Measurements from ENCODE around the gene REV1.

Gene REV1

DNA sequence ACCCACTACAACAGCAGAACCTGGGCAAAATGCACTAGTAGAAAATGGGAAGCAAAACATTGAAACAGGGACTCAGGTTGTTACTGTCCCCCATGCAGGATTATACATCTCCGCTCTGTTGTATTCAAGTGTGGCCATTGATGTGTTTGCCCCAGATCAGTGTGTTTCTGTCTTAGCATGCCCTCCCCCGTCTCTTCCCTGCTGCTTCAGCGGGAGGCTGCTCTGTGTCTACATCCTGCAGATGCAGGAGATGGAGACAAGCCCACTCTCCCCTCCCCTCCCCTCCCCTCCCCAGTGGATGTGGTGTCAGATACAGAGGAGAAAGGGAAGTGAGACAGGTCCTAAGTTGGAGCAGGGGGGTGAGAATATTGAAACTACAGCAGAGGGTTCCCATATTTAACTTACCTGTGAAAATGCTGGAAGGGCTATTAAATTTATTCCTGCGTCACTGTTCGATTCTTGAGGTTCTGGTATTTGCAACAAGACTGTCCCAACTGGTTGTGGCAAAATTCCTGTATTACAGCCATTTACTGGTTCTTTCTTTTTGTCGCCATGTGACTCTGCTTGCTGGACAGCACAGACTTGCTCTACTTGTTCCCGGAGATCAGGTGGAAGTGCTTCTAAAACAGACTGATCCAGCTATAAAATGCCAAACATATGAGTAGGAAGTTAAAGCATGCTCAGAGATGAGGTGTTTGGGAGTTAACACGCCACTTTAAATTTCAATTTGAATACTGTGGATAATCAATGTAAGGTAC is 85.6 kb downstream of the REV1 start:
- Histone ChIP-seq H3K4me2 (ENCODE audit: low read depth, low read length) (no peak overlapping the region), H3K4me1 (ENCODE audit: low read length) (no peaks in the 10 kb centered on the region), H3K9ac (ENCODE audit: low read length) (no peak overlapping the region), H3K36me3 (replicated peaks; ENCODE audit: insufficient read depth, low read length) (peaks cover 13% of the 10 kb centered on the region; the same call in 1 of the 2 replicates), H3K4me3 (ENCODE audit: low read length) (no peak overlapping the region), H3K27ac (ENCODE audit: low read length) (no peak overlapping the region), H3K9me2 (replicated peaks; ENCODE audit: insufficient read depth, low read length) (no peaks in the 10 kb centered on the region), H3K9me3 (replicated peaks; ENCODE audit: insufficient read depth, low read length) (no peaks in the 10 kb centered on the region), H4K20me1 (ENCODE audit: insufficient read depth, low read length) (no peaks in the 10 kb centered on the region), H2AFZ (ENCODE audit: low read length) (no peak overlapping the region), H3F3A (ENCODE audit: insufficient read depth, low read length) (no peaks in the 10 kb centered on the region), H3K79me2 (ENCODE audit: low read length) (no peaks in the 10 kb centered on the region), H3K27me3 (replicated peaks; ENCODE audit: insufficient read depth, low read length) (no peaks in the 10 kb centered on the region)
- TF ChIP-seq, protein P1, sequence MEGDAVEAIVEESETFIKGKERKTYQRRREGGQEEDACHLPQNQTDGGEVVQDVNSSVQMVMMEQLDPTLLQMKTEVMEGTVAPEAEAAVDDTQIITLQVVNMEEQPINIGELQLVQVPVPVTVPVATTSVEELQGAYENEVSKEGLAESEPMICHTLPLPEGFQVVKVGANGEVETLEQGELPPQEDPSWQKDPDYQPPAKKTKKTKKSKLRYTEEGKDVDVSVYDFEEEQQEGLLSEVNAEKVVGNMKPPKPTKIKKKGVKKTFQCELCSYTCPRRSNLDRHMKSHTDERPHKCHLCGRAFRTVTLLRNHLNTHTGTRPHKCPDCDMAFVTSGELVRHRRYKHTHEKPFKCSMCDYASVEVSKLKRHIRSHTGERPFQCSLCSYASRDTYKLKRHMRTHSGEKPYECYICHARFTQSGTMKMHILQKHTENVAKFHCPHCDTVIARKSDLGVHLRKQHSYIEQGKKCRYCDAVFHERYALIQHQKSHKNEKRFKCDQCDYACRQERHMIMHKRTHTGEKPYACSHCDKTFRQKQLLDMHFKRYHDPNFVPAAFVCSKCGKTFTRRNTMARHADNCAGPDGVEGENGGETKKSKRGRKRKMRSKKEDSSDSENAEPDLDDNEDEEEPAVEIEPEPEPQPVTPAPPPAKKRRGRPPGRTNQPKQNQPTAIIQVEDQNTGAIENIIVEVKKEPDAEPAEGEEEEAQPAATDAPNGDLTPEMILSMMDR (IDR thresholded peaks at IDR 0.05; ENCODE audit: low read length): no peak
- DNase-seq: no peak

GRCh38 chr2:99403524-99403923 is 86.3 kb downstream of the REV1 start:
- no peak overlapping the region for H3K27ac ChIP-seq (ENCODE audit: low read length)
- H3K9me2 ChIP-seq (replicated peaks; ENCODE audit: insufficient read depth, low read length): no peaks in the 10 kb centered on the region
- no peaks in the 10 kb centered on the region for H3K79me2 ChIP-seq (ENCODE audit: low read length)
- no peak for DNase-seq
- H2AFZ ChIP-seq (ENCODE audit: low read length): no peak overlapping the region
- H3K4me1 ChIP-seq (ENCODE audit: low read length): no peaks in the 10 kb centered on the region
- no peak overlapping the region for H3K4me2 ChIP-seq (ENCODE audit: low read depth, low read length)
- no peaks in the 10 kb centered on the region for H4K20me1 ChIP-seq (ENCODE audit: insufficient read depth, low read length)
- H3K9ac ChIP-seq (ENCODE audit: low read length): no peak overlapping the region
- H3K36me3 ChIP-seq (replicated peaks; ENCODE audit: insufficient read depth, low read length): peaks cover 13% of the 10 kb centered on the region; the same call in 1 of the 2 replicates
- H3F3A ChIP-seq (ENCODE audit: insufficient read depth, low read length): no peaks in the 10 kb centered on the region
- H3K27me3 ChIP-seq (replicated peaks; ENCODE audit: insufficient read depth, low read length): no peaks in the 10 kb centered on the region
- no peak overlapping the region for H3K4me3 ChIP-seq (ENCODE audit: low read length)
- no peaks in the 10 kb centered on the region for H3K9me3 ChIP-seq (replicated peaks; ENCODE audit: insufficient read depth, low read length)
- TF ChIP-seq EZH2 (optimal IDR thresholded peaks at IDR 0.05; ENCODE audit: low read depth, low read length): no peak

- no peaks in the 10 kb centered on the region for H3K79me2 ChIP-seq (ENCODE audit: low read length)
- no peak overlapping the region for H2AFZ ChIP-seq (ENCODE audit: low read length)
- no peak for DNase-seq
- H3K27ac ChIP-seq (ENCODE audit: low read length): no peak overlapping the region
- H3K9me3 ChIP-seq (replicated peaks; ENCODE audit: insufficient read depth, low read length): no peaks in the 10 kb centered on the region
- TF ChIP-seq EZH2phosphoT487 (IDR thresholded peaks at IDR 0.05; ENCODE audit: low read length): no peak
- TF ChIP-seq, protein P1 (IDR thresholded peaks at IDR 0.05; ENCODE audit: low read length): no peak
- TF ChIP-seq EZH2 (optimal IDR thresholded peaks at IDR 0.05; ENCODE audit: low read depth, low read length): no peak
- H4K20me1 ChIP-seq (ENCODE audit: insufficient read depth, low read length): no peaks in the 10 kb centered on the region
- H3K9me2 ChIP-seq (replicated peaks; ENCODE audit: insufficient read depth, low read length): no peaks in the 10 kb centered on the region
- H3F3A ChIP-seq (ENCODE audit: insufficient read depth, low read length): no peaks in the 10 kb centered on the region
- no peaks in the 10 kb centered on the region for H3K4me1 ChIP-seq (ENCODE audit: low read length)
- H3K9ac ChIP-seq (ENCODE audit: low read length): no peak overlapping the region
- H3K4me2 ChIP-seq (ENCODE audit: low read depth, low read length): no peak overlapping the region
- no peak overlapping the region for H3K4me3 ChIP-seq (ENCODE audit: low read length)
- no peaks in the 10 kb centered on the region for H3K27me3 ChIP-seq (replicated peaks; ENCODE audit: insufficient read depth, low read length)
- peaks cover 13% of the 10 kb centered on the region; the same call in 1 of the 2 replicates for H3K36me3 ChIP-seq (replicated peaks; ENCODE audit: insufficient read depth, low read length)
Measured at GRCh38 chr2:99403084-99403483, 86.7 kb downstream of the REV1 start.

DNA sequence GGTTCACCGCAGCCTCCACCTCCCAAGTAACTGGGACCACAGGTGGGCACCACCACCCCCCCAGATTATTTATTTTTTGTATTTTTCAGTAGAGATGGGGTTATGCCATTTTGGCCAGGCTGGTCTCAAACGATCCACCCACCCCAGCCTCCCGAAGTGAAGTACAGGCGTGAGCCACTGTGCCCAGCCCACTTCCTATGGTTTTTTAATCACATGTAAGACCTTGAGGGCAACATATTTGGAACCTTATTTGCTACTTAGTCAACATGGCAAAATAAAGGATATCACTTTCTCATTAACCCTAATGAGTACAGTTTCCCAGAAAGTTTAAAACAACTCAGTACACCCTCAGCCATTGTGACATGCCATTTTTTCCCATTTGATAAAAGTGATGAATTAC is 88.0 kb downstream of the REV1 start:
- Histone ChIP-seq H3K4me2 (ENCODE audit: low read depth, low read length) (no peak overlapping the region), H3F3A (ENCODE audit: insufficient read depth, low read length) (no peaks in the 10 kb centered on the region), H3K4me3 (ENCODE audit: low read length) (no peak overlapping the region), H2AFZ (ENCODE audit: low read length) (no peak overlapping the region), H3K27ac (ENCODE audit: low read length) (no peak overlapping the region), H3K9me2 (replicated peaks; ENCODE audit: insufficient read depth, low read length) (no peaks in the 10 kb centered on the region), H3K27me3 (replicated peaks; ENCODE audit: insufficient read depth, low read length) (no peaks in the 10 kb centered on the region), H3K9ac (ENCODE audit: low read length) (no peak overlapping the region), H3K4me1 (ENCODE audit: low read length) (no peaks in the 10 kb centered on the region), H4K20me1 (ENCODE audit: insufficient read depth, low read length) (no peaks in the 10 kb centered on the region), H3K9me3 (replicated peaks; ENCODE audit: insufficient read depth, low read length) (no peaks in the 10 kb centered on the region), H3K36me3 (replicated peaks; ENCODE audit: insufficient read depth, low read length) (peaks cover 13% of the 10 kb centered on the region; the same call in 1 of the 2 replicates), H3K79me2 (ENCODE audit: low read length) (no peaks in the 10 kb centered on the region)
- TF ChIP-seq EZH2 (optimal IDR thresholded peaks at IDR 0.05; ENCODE audit: low read depth, low read length) (no peak), EZH2phosphoT487 (IDR thresholded peaks at IDR 0.05; ENCODE audit: low read length) (no peak)
- TF ChIP-seq, protein P1 (IDR thresholded peaks at IDR 0.05; ENCODE audit: low read length): no peak
- no peak for DNase-seq
